ENCODE results near the gene BCAP29. TPM values are rescaled to one million over a fixed set of nuclear protein-coding genes. Genes with fewer than 3 reads are reported as not detected.

The BCAP29 gene
- total RNA-seq, 1 donor from 2014 or later, result 54.9 TPM

- Mint-ChIP-seq H3K27me3 (ENCODE audit: low read depth, unreplicated experiment) (no peaks in the 10 kb centered on the region), H3K4me1 (ENCODE audit: low read depth, unreplicated experiment) (peaks cover 15% of the 10 kb centered on the region), H3K4me3 (ENCODE audit: unreplicated experiment) (no peak overlapping the region), H3K27ac (ENCODE audit: unreplicated experiment) (no peak overlapping the region), H3K36me3 (ENCODE audit: low read depth, unreplicated experiment) (peaks cover 3% of the 10 kb centered on the region), H3K9me3 (ENCODE audit: unreplicated experiment) (no peaks in the 10 kb centered on the region)
- peak; percentile 52 for FAIRE-seq
- peaks cover 15% of the 10 kb centered on the region for H3K36me3 ChIP-seq (ENCODE audit: insufficient read depth, low read length)
- H3K4me3 ChIP-seq (ENCODE audit: insufficient read depth, low read depth, low read length), result no peak overlapping the region
- H3K9ac ChIP-seq (ENCODE audit: low read length), result no peak overlapping the region
- H3K4me1 ChIP-seq (ENCODE audit: insufficient read depth, low read length), result peaks cover 22% of the 10 kb centered on the region
- H3K79me2 ChIP-seq (ENCODE audit: insufficient read depth, low read length), result no peaks in the 10 kb centered on the region
- no peak overlapping the region for H2AFZ ChIP-seq (ENCODE audit: low read depth, low read length)
- no peaks in the 10 kb centered on the region for H4K20me1 ChIP-seq (ENCODE audit: insufficient read depth, low read length)
- no peak for DNase-seq (ENCODE audit: low read depth)
- no peaks in the 10 kb centered on the region for H3K27me3 ChIP-seq (ENCODE audit: insufficient read depth, low read length)
- H3K9me3 ChIP-seq (ENCODE audit: insufficient read depth, low read depth, low read length), result no peaks in the 10 kb centered on the region
- TF ChIP-seq EZH2 (IDR thresholded peaks at IDR 0.05; ENCODE audit: insufficient read depth, low read length) (no peak), CTCF (IDR thresholded peaks at IDR 0.05; ENCODE audit: insufficient read depth, low read depth, low read length) (no peak)
- peak overlapping the region; percentile 2 for H3K4me2 ChIP-seq (ENCODE audit: low read length)
- H3K27ac ChIP-seq (ENCODE audit: low read depth, low read length), result no peak overlapping the region
These were observed 17.0 kb downstream of the BCAP29 start for GRCh38 chr7:107596881-107597581.

GRCh38 chr7:107597582-107597916 lies 17.5 kb downstream of the BCAP29 start:
- no peaks in the 10 kb centered on the region for H3K27me3 Mint-ChIP-seq (ENCODE audit: low read depth, unreplicated experiment)
- H3K4me1 ChIP-seq (ENCODE audit: insufficient read depth, low read length), result peaks cover 22% of the 10 kb centered on the region
- TF ChIP-seq EZH2 (IDR thresholded peaks at IDR 0.05; ENCODE audit: insufficient read depth, low read length), result no peak
- TF ChIP-seq CTCF (IDR thresholded peaks at IDR 0.05; ENCODE audit: insufficient read depth, low read depth, low read length), result no peak
- peaks cover under 1% of the 10 kb centered on the region for H3K36me3 Mint-ChIP-seq (ENCODE audit: low read depth, unreplicated experiment)
- no peaks in the 10 kb centered on the region for H3K79me2 ChIP-seq (ENCODE audit: insufficient read depth, low read length)
- no peak overlapping the region for H3K4me3 ChIP-seq (ENCODE audit: insufficient read depth, low read depth, low read length)
- no peak overlapping the region for H3K27ac Mint-ChIP-seq (ENCODE audit: unreplicated experiment)
- peaks cover 16% of the 10 kb centered on the region for H3K36me3 ChIP-seq (ENCODE audit: insufficient read depth, low read length)
- H3K4me3 Mint-ChIP-seq (ENCODE audit: unreplicated experiment), result no peak overlapping the region
- no peak overlapping the region for H2AFZ ChIP-seq (ENCODE audit: low read depth, low read length)
- no peak overlapping the region for H3K9ac ChIP-seq (ENCODE audit: low read length)
- FAIRE-seq (no peak), DNase-seq (ENCODE audit: low read depth) (no peak)
- H3K4me1 Mint-ChIP-seq (ENCODE audit: low read depth, unreplicated experiment), result peaks cover 15% of the 10 kb centered on the region
- no peaks in the 10 kb centered on the region for H3K9me3 Mint-ChIP-seq (ENCODE audit: unreplicated experiment)
- H3K9me3 ChIP-seq (ENCODE audit: insufficient read depth, low read depth, low read length), result no peaks in the 10 kb centered on the region
- no peaks in the 10 kb centered on the region for H4K20me1 ChIP-seq (ENCODE audit: insufficient read depth, low read length)
- H3K27ac ChIP-seq (ENCODE audit: low read depth, low read length), result no peak overlapping the region
- H3K4me2 ChIP-seq (ENCODE audit: low read length), result no peak overlapping the region
- no peaks in the 10 kb centered on the region for H3K27me3 ChIP-seq (ENCODE audit: insufficient read depth, low read length)

- Mint-ChIP-seq H3K4me3 (ENCODE audit: unreplicated experiment) (no peak overlapping the region), H3K27me3 (ENCODE audit: low read depth, unreplicated experiment) (no peaks in the 10 kb centered on the region), H3K36me3 (ENCODE audit: low read depth, unreplicated experiment) (no peaks in the 10 kb centered on the region), H3K27ac (ENCODE audit: unreplicated experiment) (no peak overlapping the region), H3K9me3 (ENCODE audit: unreplicated experiment) (no peaks in the 10 kb centered on the region), H3K4me1 (ENCODE audit: low read depth, unreplicated experiment) (peaks cover 14% of the 10 kb centered on the region)
- FAIRE-seq (no peak), DNase-seq (ENCODE audit: low read depth) (no peak)
- Histone ChIP-seq H4K20me1 (ENCODE audit: insufficient read depth, low read length) (no peaks in the 10 kb centered on the region), H3K4me2 (ENCODE audit: low read length) (no peak overlapping the region), H2AFZ (ENCODE audit: low read depth, low read length) (no peak overlapping the region), H3K9me3 (ENCODE audit: insufficient read depth, low read depth, low read length) (no peaks in the 10 kb centered on the region), H3K36me3 (ENCODE audit: insufficient read depth, low read length) (peaks cover 19% of the 10 kb centered on the region), H3K79me2 (ENCODE audit: insufficient read depth, low read length) (no peaks in the 10 kb centered on the region), H3K4me3 (ENCODE audit: insufficient read depth, low read depth, low read length) (no peak overlapping the region), H3K4me1 (ENCODE audit: insufficient read depth, low read length) (peaks cover 22% of the 10 kb centered on the region), H3K27me3 (ENCODE audit: insufficient read depth, low read length) (no peaks in the 10 kb centered on the region), H3K27ac (ENCODE audit: low read depth, low read length) (no peak overlapping the region), H3K9ac (ENCODE audit: low read length) (no peak overlapping the region)
- TF ChIP-seq EZH2 (IDR thresholded peaks at IDR 0.05; ENCODE audit: insufficient read depth, low read length) (no peak), CTCF (IDR thresholded peaks at IDR 0.05; ENCODE audit: insufficient read depth, low read depth, low read length) (no peak)
These were observed 17.9 kb downstream of the BCAP29 start for GRCh38 chr7:107597953-107598352.

All from astrocyte (in vitro differentiated cells and primary cell).